ENCODE data around the gene ULK4. TPM values are rescaled to one million over a fixed set of nuclear protein-coding genes. Genes with fewer than 3 reads are reported as not detected.

Gene ULK4
- polyA plus RNA-seq, 1 donor from 2014 or later = 7.2 TPM

DNA sequence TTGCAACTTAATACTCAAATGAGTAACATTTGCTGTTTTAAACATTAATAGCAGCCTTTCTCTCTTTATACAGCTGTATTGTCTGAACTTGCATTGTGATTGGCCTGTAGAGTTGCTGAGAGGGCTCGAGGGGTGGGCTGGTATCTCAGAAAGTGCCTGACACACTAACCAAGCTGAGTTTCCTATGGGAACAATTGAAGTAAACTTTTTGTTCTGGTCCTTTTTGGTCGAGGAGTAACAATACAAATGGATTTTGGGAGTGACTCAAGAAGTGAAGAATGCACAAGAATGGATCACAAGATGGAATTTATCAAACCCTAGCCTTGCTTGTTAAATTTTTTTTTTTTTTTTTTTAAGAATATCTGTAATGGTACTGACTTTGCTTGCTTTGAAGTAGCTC, 722.3 kb downstream of the ULK4 start:
- H3K36me3 ChIP-seq (ENCODE audit: insufficient read depth, low read length) = peaks cover 31% of the 10 kb centered on the region
- no peak overlapping the region for H3K4me3 ChIP-seq (ENCODE audit: low read length)
- no peak overlapping the region for H2AFZ ChIP-seq (ENCODE audit: low read depth, low read length)
- H3F3A ChIP-seq (ENCODE audit: insufficient read depth, low read length, poor library complexity, severe bottlenecking) = peaks cover 2% of the 10 kb centered on the region
- no peaks in the 10 kb centered on the region for H4K20me1 ChIP-seq (ENCODE audit: insufficient read depth)
- H3K79me2 ChIP-seq (replicated peaks; ENCODE audit: insufficient read depth, low read length) = no peaks in the 10 kb centered on the region
- TF ChIP-seq, protein P1, sequence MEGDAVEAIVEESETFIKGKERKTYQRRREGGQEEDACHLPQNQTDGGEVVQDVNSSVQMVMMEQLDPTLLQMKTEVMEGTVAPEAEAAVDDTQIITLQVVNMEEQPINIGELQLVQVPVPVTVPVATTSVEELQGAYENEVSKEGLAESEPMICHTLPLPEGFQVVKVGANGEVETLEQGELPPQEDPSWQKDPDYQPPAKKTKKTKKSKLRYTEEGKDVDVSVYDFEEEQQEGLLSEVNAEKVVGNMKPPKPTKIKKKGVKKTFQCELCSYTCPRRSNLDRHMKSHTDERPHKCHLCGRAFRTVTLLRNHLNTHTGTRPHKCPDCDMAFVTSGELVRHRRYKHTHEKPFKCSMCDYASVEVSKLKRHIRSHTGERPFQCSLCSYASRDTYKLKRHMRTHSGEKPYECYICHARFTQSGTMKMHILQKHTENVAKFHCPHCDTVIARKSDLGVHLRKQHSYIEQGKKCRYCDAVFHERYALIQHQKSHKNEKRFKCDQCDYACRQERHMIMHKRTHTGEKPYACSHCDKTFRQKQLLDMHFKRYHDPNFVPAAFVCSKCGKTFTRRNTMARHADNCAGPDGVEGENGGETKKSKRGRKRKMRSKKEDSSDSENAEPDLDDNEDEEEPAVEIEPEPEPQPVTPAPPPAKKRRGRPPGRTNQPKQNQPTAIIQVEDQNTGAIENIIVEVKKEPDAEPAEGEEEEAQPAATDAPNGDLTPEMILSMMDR (IDR thresholded peaks at IDR 0.05; ENCODE audit: poor library complexity, severe bottlenecking) = no peak
- TF ChIP-seq RAD21 (conservative IDR thresholded peaks at IDR 0.05) = no peak
- TF ChIP-seq MXI1 (conservative IDR thresholded peaks at IDR 0.05; ENCODE audit: poor library complexity, severe bottlenecking) = no peak
- TF ChIP-seq TAF1 (IDR thresholded peaks at IDR 0.05; ENCODE audit: low read depth) = no peak
- TF ChIP-seq, protein P2, sequence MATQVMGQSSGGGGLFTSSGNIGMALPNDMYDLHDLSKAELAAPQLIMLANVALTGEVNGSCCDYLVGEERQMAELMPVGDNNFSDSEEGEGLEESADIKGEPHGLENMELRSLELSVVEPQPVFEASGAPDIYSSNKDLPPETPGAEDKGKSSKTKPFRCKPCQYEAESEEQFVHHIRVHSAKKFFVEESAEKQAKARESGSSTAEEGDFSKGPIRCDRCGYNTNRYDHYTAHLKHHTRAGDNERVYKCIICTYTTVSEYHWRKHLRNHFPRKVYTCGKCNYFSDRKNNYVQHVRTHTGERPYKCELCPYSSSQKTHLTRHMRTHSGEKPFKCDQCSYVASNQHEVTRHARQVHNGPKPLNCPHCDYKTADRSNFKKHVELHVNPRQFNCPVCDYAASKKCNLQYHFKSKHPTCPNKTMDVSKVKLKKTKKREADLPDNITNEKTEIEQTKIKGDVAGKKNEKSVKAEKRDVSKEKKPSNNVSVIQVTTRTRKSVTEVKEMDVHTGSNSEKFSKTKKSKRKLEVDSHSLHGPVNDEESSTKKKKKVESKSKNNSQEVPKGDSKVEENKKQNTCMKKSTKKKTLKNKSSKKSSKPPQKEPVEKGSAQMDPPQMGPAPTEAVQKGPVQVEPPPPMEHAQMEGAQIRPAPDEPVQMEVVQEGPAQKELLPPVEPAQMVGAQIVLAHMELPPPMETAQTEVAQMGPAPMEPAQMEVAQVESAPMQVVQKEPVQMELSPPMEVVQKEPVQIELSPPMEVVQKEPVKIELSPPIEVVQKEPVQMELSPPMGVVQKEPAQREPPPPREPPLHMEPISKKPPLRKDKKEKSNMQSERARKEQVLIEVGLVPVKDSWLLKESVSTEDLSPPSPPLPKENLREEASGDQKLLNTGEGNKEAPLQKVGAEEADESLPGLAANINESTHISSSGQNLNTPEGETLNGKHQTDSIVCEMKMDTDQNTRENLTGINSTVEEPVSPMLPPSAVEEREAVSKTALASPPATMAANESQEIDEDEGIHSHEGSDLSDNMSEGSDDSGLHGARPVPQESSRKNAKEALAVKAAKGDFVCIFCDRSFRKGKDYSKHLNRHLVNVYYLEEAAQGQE (IDR thresholded peaks at IDR 0.05; ENCODE audit: borderline replicate concordance) = no peak
- no peak for TF ChIP-seq EZH2 (IDR thresholded peaks at IDR 0.05; ENCODE audit: borderline replicate concordance, insufficient read depth, low read length, poor library complexity, severe bottlenecking)
- no peak for TF ChIP-seq SMC3 (conservative IDR thresholded peaks at IDR 0.05; ENCODE audit: poor library complexity)
- no peak for TF ChIP-seq EP300 (conservative IDR thresholded peaks at IDR 0.05; ENCODE audit: poor library complexity, severe bottlenecking)
- no peak for TF ChIP-seq POLR2AphosphoS5 (IDR thresholded peaks at IDR 0.05)
- no peak overlapping the region for H3K9ac ChIP-seq (ENCODE audit: low read length)
- H3K9me3 ChIP-seq (ENCODE audit: low read length) = no peaks in the 10 kb centered on the region
- no peaks in the 10 kb centered on the region for H3K27me3 ChIP-seq (ENCODE audit: insufficient read depth, low read depth, low read length)
- H3K9me2 ChIP-seq (ENCODE audit: insufficient read depth, low read length) = no peaks in the 10 kb centered on the region
- H3K27ac ChIP-seq (ENCODE audit: low read length) = no peak overlapping the region
- H3K4me2 ChIP-seq (ENCODE audit: low read length) = no peak overlapping the region

DNA sequence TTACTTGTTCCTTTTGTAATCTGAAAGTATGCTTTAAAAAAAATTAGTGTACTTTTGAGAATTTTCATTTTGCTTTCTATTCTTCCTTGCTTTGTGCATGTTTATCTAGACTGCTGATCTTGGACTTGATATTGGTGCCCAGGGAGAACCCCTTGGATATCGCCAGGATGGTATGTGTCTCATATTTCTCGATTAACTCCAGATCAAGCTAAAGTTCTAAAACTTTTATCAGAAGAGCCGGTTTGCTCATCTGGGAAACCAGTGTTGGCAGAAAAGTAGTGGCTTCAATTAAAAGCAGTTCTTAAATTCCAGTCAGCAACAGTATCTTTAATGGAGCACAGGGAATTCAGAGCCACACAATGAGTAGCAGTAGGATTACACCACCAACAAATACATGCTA, 724.0 kb downstream of the ULK4 start:
- H3K4me3 ChIP-seq (ENCODE audit: low read length) = no peak overlapping the region
- no peaks in the 10 kb centered on the region for H3K79me2 ChIP-seq (replicated peaks; ENCODE audit: insufficient read depth, low read length)
- no peak for TF ChIP-seq MXI1 (conservative IDR thresholded peaks at IDR 0.05; ENCODE audit: poor library complexity, severe bottlenecking)
- TF ChIP-seq, protein P2 (IDR thresholded peaks at IDR 0.05; ENCODE audit: borderline replicate concordance) = no peak
- TF ChIP-seq, protein P1 (IDR thresholded peaks at IDR 0.05; ENCODE audit: poor library complexity, severe bottlenecking) = no peak
- no peak for TF ChIP-seq TAF1 (IDR thresholded peaks at IDR 0.05; ENCODE audit: low read depth)
- TF ChIP-seq EP300 (conservative IDR thresholded peaks at IDR 0.05; ENCODE audit: poor library complexity, severe bottlenecking) = no peak
- no peak for TF ChIP-seq POLR2AphosphoS5 (IDR thresholded peaks at IDR 0.05)
- no peaks in the 10 kb centered on the region for H3K9me2 ChIP-seq (ENCODE audit: insufficient read depth, low read length)
- peaks cover 4% of the 10 kb centered on the region for H3F3A ChIP-seq (ENCODE audit: insufficient read depth, low read length, poor library complexity, severe bottlenecking)
- no peak overlapping the region for H3K4me2 ChIP-seq (ENCODE audit: low read length)
- no peaks in the 10 kb centered on the region for H4K20me1 ChIP-seq (ENCODE audit: insufficient read depth)
- no peak overlapping the region for H3K27ac ChIP-seq (ENCODE audit: low read length)
- no peak overlapping the region for H3K9ac ChIP-seq (ENCODE audit: low read length)
- H3K9me3 ChIP-seq (ENCODE audit: low read length) = no peaks in the 10 kb centered on the region
- peaks cover 42% of the 10 kb centered on the region for H3K36me3 ChIP-seq (ENCODE audit: insufficient read depth, low read length)
- H3K27me3 ChIP-seq (ENCODE audit: insufficient read depth, low read depth, low read length) = no peaks in the 10 kb centered on the region
- no peak overlapping the region for H2AFZ ChIP-seq (ENCODE audit: low read depth, low read length)

All from neural cell (in vitro differentiated cells).